HL-60 (cell line): ENCODE measurements around the gene USP10.

Source experiments
- DNase-seq, 2 experiments: peaks; one replicate each; pipeline ENCODE4 v3.0.0-alpha.2; 2010 to 2020; ENCODE audit warnings: low read depth in 1 of 2, low spot score in 1 of 2
- H3K27ac ChIP-seq: fragments of 250-450 bp; sonication (Bioruptor Pico); replicated peaks from 2 replicates; pipeline ENCODE4 v1.5.1; 2020; ENCODE audit warnings: mild to moderate bottlenecking, moderate library complexity
- H3K27me3 ChIP-seq: fragments of 250-450 bp; sonication (Bioruptor Pico); 2 replicates; pipeline ENCODE4 v1.5.1; 2021; ENCODE audit warnings: mild to moderate bottlenecking, moderate library complexity; ENCODE audit not compliant: insufficient read depth, poor library complexity, severe bottlenecking
- H3K4me3 ChIP-seq: replicated peaks from 2 replicates; pipeline ENCODE4 v1.5.1; 2011; ENCODE audit warnings: mild to moderate bottlenecking, control low read depth, low read length; ENCODE audit not compliant: insufficient read depth
- GABPA ChIP-seq: IDR thresholded peaks from 2 replicates; pipeline ENCODE4 v1.6.1; 2012; ENCODE audit warnings: low read depth
- POLR2AphosphoS5 ChIP-seq: IDR thresholded peaks from 2 replicates; pipeline ENCODE4 v1.6.1; 2012; ENCODE audit warnings: low read depth
- REST ChIP-seq: IDR thresholded peaks from 2 replicates; pipeline ENCODE4 v1.6.1; 2012; ENCODE audit warnings: low read depth; ENCODE audit not compliant: insufficient replicate concordance
- SPI1 ChIP-seq: IDR thresholded peaks from 2 replicates; pipeline ENCODE4 v1.6.1; 2012; ENCODE audit warnings: low read depth, mild to moderate bottlenecking, borderline replicate concordance
- TF ChIP-seq, protein P1 (sequence below): IDR thresholded peaks from one replicate; pipeline ENCODE4 v1.5.1; 2011; ENCODE audit warnings: low read length, control low read depth, inconsistent platforms; ENCODE audit not compliant: insufficient read depth

Gene USP10

DNA sequence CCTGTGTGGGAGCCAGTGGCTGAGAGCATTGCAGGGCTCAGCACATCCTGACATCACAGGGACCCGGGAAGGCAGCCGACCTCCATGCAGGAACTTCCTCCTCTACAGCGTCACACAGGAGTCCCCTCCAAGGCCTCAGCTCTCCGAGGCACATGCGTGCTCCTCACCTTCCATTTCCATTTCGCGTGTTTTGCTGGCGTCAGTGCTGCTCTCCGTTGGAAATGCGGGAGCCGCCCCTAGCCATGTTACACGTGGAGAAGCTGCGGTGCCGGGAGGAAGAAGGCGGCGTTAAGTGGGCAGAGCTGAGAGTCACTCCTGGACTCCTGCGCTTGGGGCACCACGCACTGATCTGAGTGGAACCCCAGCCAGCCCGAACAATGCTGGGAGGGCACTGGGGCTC is 94.8 kb downstream of the USP10 start:
- TF ChIP-seq REST (no peak), GABPA (no peak), SPI1 (no peak), POLR2AphosphoS5 (no peak)
- TF ChIP-seq, protein P1, sequence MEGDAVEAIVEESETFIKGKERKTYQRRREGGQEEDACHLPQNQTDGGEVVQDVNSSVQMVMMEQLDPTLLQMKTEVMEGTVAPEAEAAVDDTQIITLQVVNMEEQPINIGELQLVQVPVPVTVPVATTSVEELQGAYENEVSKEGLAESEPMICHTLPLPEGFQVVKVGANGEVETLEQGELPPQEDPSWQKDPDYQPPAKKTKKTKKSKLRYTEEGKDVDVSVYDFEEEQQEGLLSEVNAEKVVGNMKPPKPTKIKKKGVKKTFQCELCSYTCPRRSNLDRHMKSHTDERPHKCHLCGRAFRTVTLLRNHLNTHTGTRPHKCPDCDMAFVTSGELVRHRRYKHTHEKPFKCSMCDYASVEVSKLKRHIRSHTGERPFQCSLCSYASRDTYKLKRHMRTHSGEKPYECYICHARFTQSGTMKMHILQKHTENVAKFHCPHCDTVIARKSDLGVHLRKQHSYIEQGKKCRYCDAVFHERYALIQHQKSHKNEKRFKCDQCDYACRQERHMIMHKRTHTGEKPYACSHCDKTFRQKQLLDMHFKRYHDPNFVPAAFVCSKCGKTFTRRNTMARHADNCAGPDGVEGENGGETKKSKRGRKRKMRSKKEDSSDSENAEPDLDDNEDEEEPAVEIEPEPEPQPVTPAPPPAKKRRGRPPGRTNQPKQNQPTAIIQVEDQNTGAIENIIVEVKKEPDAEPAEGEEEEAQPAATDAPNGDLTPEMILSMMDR: no peak
- no peak overlapping the region for H3K4me3 ChIP-seq

GRCh38 chr16:84795329-84796053 is 95.7 kb downstream of the USP10 start:
- DNase-seq: no peak
- no peak overlapping the region for H3K27ac ChIP-seq
- no peak overlapping the region for H3K4me3 ChIP-seq
- no peaks in the 10 kb centered on the region for H3K27me3 ChIP-seq
- TF ChIP-seq POLR2AphosphoS5 (no peak), REST (no peak), SPI1 (no peak), GABPA (no peak)
- TF ChIP-seq, protein P1: no peak

More for the DNA sequence above, 94.8 kb downstream of the USP10 start:
- DNase-seq: no peak
- Histone ChIP-seq H3K27me3 (no peaks in the 10 kb centered on the region), H3K27ac (no peak overlapping the region)

- Histone ChIP-seq H3K4me3 (no peak overlapping the region), H3K27ac (no peak overlapping the region), H3K27me3 (no peaks in the 10 kb centered on the region)
- no peak for DNase-seq
- TF ChIP-seq SPI1: no peak
- TF ChIP-seq, protein P1: no peak
- no peak for TF ChIP-seq REST
- no peak for TF ChIP-seq GABPA
- TF ChIP-seq POLR2AphosphoS5: no peak
These were observed 100.6 kb downstream of the USP10 start for GRCh38 chr16:84800158-84800978.
